Right kidney (tissue), 1 donor: ENCODE measurements around the gene GRM8.
"Not testable (repeated sequence)": the region's sequence is repeated elsewhere in the genome, so short reads cannot be mapped to it uniquely, and the experiment has no call there.

Experiments
- DNase-seq: peaks from one replicate; pipeline ENCODE4 v3.0.0-alpha.2; 2016

The GRM8 gene

GRCh38 chr7:126718419-126718818 is 534.3 kb downstream of the GRM8 start:
- DNase-seq, result no peak

DNA sequence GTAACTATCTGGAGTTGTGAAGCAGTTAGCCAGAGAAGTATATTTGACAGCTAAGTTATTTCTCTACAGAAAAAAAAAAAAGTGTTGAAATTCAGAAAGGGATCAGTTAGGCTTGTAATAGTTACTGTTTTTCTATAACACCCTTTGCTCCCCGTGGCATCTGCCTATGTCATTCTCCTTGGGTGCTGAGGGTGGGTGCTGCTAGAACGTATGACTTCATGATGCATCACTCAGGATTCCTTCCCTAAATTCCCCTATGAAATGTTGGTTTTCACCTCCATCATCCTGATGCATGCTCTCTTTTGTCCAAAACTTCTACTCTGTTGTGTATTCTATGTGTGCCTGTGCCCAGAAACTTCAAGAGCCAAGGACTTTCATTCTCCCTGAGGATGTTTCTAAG is 536.4 kb downstream of the GRM8 start:
- DNase-seq, result no peak

DNA sequence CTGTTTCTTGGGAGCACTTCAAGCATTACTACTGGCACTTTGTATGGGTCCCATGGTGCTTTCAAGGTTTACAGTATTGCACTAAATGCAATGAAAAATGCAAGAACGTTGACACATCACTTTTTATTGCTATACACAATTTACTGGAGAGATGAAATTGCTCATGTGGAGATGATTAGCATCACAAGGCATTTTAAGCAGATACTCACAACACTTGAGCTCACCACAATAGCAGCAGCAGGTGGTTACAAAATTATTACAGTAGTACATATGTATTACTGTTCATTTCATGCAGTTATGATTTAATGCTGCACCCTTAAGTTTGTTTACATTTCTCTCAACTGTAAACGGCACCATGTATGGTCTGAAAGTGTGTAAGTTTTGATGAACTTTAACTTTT is 537.7 kb downstream of the GRM8 start:
- DNase-seq, result no peak

DNA sequence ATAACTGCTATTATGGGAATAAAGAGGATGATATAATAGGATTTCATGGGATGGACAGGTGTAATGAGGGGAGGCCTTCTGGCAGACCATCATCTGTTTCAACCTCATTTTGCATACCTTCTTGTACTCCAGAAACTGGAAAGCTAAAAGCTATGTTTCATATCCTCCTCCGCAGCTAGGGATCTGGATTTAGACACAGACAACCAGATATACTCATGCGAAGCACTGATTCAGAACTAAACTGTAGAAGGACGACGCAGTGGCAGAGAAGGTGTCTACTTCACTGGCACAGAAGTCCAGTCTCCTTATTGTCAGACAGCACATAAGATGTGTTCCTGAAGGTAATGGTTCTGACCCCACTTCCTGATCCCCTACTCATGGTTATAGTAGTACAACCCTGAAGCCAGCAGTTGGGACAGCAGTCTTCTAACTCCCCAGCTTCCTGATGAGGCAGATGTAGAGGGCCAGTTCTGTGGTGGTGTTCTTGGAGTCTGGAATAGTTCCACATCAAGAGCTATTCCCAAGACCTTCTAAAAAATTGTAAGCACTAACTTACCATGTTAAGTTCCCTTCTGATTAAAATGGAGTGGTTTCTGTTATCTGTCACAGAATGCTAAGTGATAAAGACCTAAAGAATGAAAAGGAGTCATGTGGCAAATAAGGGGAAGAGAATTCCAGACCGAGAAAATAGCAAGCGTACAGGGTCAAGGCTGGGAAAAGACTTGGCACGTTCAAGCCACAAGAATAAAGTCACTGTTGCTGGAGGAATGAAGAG is 550.3 kb downstream of the GRM8 start:
- DNase-seq, result no peak

DNA sequence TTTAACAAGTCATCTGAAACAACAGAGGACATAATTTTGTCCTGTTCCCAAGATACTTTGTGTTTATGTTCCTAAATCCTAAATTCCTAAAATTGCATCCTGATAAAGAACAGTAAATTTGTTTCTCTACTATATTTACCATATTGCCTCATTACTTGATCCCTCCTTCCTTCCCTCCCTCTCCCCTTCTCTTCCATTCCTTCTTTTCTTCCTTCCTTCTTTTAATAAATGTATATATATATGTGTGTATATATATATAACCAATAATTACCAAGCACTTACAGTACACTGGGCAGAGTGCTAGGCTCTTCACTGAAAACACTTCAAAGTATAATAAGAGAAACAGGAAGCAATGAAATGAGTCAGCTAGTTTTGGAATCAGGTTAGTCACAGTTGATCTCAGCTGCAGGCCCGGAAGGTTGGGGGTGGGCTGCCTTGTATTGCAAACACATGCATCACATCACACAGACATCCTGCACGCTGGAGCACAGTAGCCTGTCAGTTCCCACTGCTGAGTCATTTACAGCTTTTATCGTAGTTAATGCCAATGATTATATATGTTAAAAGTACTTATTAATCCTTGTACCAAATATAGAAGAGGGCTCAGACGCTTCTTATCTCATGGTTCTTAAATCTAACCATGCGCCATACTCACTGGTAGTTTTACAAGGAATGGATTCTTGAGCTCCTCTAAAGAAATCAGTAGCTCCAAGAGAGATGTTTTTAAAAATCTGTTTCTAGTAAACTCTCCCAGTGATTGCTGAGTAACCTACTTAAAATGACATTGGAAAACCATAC is 551.7 kb downstream of the GRM8 start:
- peak; percentile 19 for DNase-seq

- DNase-seq, result no peak
Measured at GRCh38 chr7:126699707-126700106, 553.0 kb downstream of the GRM8 start.

DNA sequence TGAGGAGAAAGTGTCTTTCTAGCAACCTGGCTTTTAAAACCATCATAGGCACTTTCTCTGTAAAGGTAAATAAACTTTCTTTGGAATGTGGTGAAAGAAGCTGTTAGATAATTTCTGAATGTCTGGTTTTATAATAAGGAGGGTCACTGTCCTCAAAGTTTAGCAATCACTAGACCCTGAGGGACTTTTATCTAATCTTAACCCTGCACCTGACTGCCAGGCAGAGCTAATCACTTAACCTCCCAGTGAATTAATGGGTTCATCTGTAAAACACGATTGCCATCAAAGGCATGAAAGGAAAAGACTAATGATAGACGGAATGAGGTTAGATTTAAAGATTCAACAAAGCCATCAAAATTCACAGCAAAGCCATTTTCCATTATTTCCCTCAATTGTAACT is 553.8 kb downstream of the GRM8 start:
- no peak for DNase-seq

DNA sequence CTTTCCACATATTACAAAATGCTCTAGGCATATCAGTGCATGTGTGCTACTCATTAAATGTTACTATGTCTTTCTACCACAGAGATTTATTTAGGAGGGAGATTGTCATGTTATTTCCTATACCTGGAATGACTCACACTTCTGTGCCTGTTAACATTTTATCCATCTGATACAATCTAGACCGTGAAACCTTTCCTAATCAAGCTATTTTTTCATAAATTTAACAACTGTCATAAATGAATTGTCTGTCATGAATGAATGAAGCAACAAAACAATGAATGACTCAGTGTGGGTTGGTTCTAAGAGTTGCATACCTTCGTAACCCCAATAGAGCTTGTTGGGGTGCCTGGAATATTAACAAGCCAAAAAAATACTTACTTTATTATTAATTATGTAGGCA is 554.3 kb downstream of the GRM8 start:
- no peak for DNase-seq

- no peak for DNase-seq
Measured at GRCh38 chr7:126696256-126697038, 556.3 kb downstream of the GRM8 start.

DNA sequence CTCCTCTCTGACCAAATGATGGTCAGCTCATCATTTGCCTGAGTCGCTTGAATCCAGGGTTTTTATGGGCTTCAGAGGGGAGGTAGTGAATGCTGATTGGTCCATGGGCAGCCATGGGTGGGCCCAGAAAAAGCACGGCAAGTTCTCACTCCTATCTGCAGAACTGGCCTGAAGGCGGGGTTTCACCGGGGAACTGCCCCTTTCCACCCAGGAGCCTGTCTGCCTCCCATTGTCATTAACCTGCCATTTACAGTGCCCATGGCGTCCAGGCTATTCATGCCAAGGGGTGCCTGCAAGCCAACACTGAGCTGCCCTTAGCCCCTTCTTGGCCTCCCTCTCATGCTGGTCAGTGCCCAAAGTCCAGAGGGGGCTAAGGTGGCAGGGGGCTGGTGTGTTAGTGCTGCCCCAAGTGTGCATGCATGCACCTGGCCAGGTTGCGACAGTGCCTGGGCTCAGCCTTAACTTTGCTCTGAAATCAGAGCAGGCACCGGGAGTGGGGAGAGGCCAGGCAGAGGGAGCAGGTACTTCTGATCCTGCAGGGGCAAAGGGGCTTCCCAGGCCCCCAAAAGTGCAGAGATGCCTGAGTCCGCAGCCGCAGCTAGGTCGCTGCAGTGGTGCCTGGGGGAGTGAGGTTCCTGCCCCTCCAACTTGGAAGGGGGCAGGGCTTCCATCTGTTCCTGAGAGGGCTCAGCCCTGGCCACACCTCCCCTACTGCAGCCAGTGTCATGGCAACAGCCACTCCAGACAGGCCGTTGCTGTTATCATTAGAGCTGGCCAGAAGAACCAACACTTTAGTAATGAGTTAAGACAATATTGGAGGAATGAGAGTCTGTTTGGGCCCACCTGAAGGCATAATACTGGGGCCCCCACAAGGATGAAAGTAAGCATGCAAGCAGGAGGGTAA is 561.6 kb downstream of the GRM8 start:
- no peak for DNase-seq

GRCh38 chr7:126690104-126690503 is 562.6 kb downstream of the GRM8 start:
- DNase-seq, result no peak

DNA sequence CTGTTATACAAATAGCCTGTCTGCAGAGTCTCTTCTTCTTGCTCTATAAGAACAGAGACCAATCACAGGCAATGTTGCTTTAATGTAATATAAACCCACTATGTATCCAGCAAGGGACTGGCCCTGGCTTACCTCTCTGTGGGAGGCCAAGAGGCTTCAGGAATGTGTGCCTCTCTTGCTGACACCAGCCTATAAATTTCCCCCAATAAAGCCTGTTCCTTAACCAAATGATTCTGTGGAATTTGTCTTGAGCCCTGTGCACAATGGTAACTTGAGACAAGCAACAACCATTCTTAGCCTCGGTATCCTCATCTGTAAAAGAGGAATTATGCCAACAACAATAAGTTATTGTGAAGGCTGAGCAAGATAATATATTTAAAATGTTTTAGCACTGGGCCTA is 563.7 kb downstream of the GRM8 start:
- DNase-seq, result no peak

DNA sequence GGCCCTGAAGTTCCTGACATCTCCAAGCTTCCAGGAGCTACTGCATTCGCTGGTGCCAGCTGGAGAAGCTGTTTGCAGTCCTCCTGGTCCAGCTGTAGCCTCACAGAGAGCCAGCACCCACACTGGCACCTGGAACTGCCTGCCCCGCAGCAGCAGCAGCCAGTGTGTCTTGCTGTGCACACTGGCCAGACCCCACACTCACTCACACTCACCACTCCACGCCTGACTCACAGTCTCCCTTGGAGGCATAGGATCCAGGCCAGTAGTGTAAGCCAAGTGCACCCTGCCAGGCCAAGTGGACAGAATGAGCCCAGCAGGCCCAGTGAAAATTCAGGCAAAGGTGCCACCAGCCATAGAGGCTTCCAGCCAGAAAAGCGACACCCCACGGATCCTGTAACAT is 566.3 kb downstream of the GRM8 start:
- DNase-seq, result no peak

- DNase-seq, result no peak
Measured at GRCh38 chr7:126685596-126685995, 567.1 kb downstream of the GRM8 start.

- DNase-seq, result no peak
Measured at GRCh38 chr7:126685018-126685573, 567.6 kb downstream of the GRM8 start.

DNA sequence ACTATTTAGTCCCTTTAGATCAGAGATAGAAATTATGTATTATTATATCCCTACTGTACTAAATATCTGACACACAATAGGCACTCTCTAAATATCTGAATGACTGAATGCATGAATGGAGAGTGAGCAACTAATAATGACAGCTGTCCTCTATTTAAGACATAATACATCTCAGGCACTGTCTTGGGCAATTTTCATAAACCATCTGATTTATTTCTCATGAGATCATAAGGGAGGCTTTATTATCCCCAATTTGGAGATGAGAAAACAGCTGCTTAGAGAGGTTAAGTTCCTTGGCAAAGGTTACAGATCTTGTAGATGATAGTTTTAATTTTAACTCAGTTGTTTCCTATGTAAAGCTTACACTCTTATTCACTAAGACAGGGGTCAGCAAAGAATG is 570.6 kb downstream of the GRM8 start:
- no peak for DNase-seq

DNA sequence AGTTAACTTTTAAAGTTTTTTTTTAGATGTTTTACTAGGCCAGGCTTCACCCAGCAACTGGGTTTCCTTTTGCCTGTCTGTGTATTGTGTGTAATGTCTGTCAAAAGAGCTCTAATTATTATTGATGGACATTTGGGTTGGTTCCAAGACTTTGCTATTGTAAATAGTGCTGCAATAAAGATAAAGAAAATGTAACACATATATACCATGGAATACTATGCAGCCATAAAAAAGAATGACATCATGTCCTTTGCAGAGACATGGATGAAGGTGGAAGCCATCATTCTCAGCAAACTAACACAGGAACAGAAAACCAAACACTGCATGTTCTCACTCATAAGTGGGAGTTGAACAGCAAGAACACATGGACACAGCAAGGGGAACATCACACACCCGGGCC is 584.0 kb downstream of the GRM8 start:
- not testable (repeated sequence) for DNase-seq

GRCh38 chr7:126668367-126668752 is 584.4 kb downstream of the GRM8 start:
- DNase-seq, result no peak

GRCh38 chr7:126667742-126668366 is 584.9 kb downstream of the GRM8 start:
- DNase-seq, result no peak

DNA sequence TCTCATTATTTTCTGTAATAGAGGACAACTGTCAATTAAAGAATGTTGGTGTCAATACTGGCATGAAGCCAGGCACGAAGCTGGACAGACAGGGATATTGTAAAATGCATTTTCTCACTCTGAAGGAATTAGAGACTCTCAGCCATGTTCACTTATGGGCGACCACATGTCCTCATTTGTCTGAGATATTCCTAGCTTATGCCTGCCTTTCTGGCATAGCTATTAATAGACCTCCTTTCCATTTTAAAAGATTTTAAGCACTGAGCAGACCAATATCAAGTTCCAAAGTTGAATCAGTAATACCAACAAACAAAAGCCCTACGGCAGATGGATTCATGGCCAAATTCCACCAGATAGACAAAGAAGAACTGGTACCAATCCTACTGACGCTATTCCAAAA is 589.9 kb downstream of the GRM8 start:
- no peak for DNase-seq

DNA sequence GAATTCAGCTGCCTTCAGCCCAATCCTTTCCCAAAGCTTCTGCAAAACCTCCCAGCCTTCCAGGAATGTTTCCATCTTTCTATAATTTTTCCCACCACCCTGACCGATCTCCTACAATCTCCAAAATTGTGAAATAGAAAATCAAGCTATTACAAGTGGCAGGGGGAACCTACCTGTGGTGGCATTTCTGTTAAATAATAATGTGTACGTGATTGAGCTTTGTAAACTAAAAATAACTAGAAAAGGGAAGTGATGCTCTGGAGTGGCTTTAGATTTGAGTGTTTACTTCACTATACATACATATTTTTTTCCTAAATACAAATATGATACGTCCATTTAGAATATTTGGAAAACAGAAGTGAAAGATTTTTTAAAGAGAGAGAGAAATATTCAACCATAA is 593.6 kb downstream of the GRM8 start:
- no peak for DNase-seq
